Neural cell (in vitro differentiated cells): ENCODE measurements around the gene SLC27A2. TPM values are rescaled to one million over a fixed set of nuclear protein-coding genes. Genes with fewer than 3 reads are reported as not detected.

Experiments
- H2AFZ ChIP-seq: fragments of 200-600, 300-800 bp; sonication (generic), shearing (Covaris generic); 2 replicates; pipeline ENCODE4 v1.6.0; 2014; ENCODE audit warnings: low read depth, mild to moderate bottlenecking, antibody characterized with exemption, low read length, moderate library complexity
- H3F3A ChIP-seq: fragments of 200-600 bp; shearing (Covaris generic); 2 replicates; pipeline ENCODE4 v1.6.1; 2016; ENCODE audit warnings: mild to moderate bottlenecking, moderate library complexity, mixed read lengths, antibody characterized with exemption, low read length; ENCODE audit not compliant: insufficient read depth, poor library complexity, severe bottlenecking
- H3K27ac ChIP-seq: fragments of 200-600, 300-800 bp; sonication (generic), shearing (Covaris generic); 2 replicates; pipeline ENCODE4 v1.5.1; 2014; ENCODE audit warnings: mild to moderate bottlenecking, low read length, moderate library complexity
- H3K27me3 ChIP-seq: fragments of 300-800, 200-600 bp; sonication (generic), shearing (Covaris generic); 2 replicates; pipeline ENCODE4 v1.6.0; 2014; ENCODE audit warnings: mild to moderate bottlenecking, low read depth, low read length, moderate library complexity; ENCODE audit not compliant: insufficient read depth
- H3K36me3 ChIP-seq: fragments of 300-800, 200-600 bp; sonication (generic), shearing (Covaris generic); 2 replicates; pipeline ENCODE4 v1.5.1; 2014; ENCODE audit warnings: mild to moderate bottlenecking, antibody characterized with exemption, low read length, moderate library complexity; ENCODE audit not compliant: insufficient read depth
- H3K4me2 ChIP-seq: fragments of 300-800, 200-600 bp; sonication (generic), shearing (Covaris generic); 2 replicates; pipeline ENCODE4 v1.6.0; 2014; ENCODE audit warnings: mild to moderate bottlenecking, low read length
- H3K4me3 ChIP-seq: fragments of 300-800, 200-600 bp; sonication (generic), shearing (Covaris generic); 2 replicates; pipeline ENCODE4 v1.5.1; 2014; ENCODE audit warnings: mild to moderate bottlenecking, low read length, moderate library complexity
- H3K79me2 ChIP-seq: fragments of 200-600 bp; shearing (Covaris generic); replicated peaks from 2 replicates; pipeline ENCODE4 v1.6.0; 2014; ENCODE audit warnings: mild to moderate bottlenecking, low read length, moderate library complexity; ENCODE audit not compliant: insufficient read depth
- H3K9ac ChIP-seq: fragments of 300-800, 200-600 bp; sonication (generic), shearing (Covaris generic); 2 replicates; pipeline ENCODE4 v1.6.1; 2016; ENCODE audit warnings: mild to moderate bottlenecking, low read length, mixed read lengths
- H3K9me2 ChIP-seq: fragments of 200-600 bp; shearing (Covaris generic); 2 replicates; pipeline ENCODE4 v1.6.1; 2016; ENCODE audit warnings: mild to moderate bottlenecking, low read length, mixed read lengths; ENCODE audit not compliant: insufficient read depth
- H3K9me3 ChIP-seq: fragments of 200-600, 300-800 bp; sonication (generic), shearing (Covaris generic); 2 replicates; pipeline ENCODE4 v1.6.1; 2016; ENCODE audit warnings: mild to moderate bottlenecking, mixed run types, low read length, moderate library complexity, mixed read lengths
- H4K20me1 ChIP-seq: fragments of 200-600 bp; shearing (Covaris generic); 2 replicates; pipeline ENCODE4 v1.6.1; 2016; ENCODE audit warnings: mild to moderate bottlenecking, mixed run types; ENCODE audit not compliant: insufficient read depth
- EP300 ChIP-seq: fragments of 450-650 bp; conservative IDR thresholded peaks from 2 replicates; pipeline ENCODE4 v1.6.1; 2014; ENCODE audit warnings: antibody characterized with exemption, mild to moderate bottlenecking, moderate library complexity; ENCODE audit not compliant: poor library complexity, severe bottlenecking
- EZH2 ChIP-seq: fragments of 200-600, 300-800 bp; shearing (Covaris generic), sonication (generic); IDR thresholded peaks from 2 replicates; pipeline ENCODE4 v1.6.1; 2014; ENCODE audit warnings: antibody characterized with exemption, low read length, borderline replicate concordance, mild to moderate bottlenecking; ENCODE audit not compliant: insufficient read depth, poor library complexity, severe bottlenecking
- MXI1 ChIP-seq: fragments of 450-650 bp; conservative IDR thresholded peaks from 2 replicates; pipeline ENCODE4 v1.6.1; 2014; ENCODE audit warnings: antibody characterized with exemption, mild to moderate bottlenecking; ENCODE audit not compliant: poor library complexity, severe bottlenecking
- POLR2AphosphoS5 ChIP-seq: IDR thresholded peaks from 2 replicates; pipeline ENCODE4 v1.6.1; 2012
- RAD21 ChIP-seq: fragments of 450-650 bp; conservative IDR thresholded peaks from 2 replicates; pipeline ENCODE4 v1.6.1; 2014; ENCODE audit warnings: antibody characterized with exemption, mild to moderate bottlenecking, moderate library complexity
- SMC3 ChIP-seq: fragments of 450-650 bp; conservative IDR thresholded peaks from 2 replicates; pipeline ENCODE4 v1.6.1; 2014; ENCODE audit warnings: antibody characterized with exemption, mild to moderate bottlenecking, moderate library complexity; ENCODE audit not compliant: poor library complexity
- TAF1 ChIP-seq: IDR thresholded peaks from 2 replicates; pipeline ENCODE4 v1.6.1; 2012; ENCODE audit warnings: low read depth
- polyA plus RNA-seq: library from polyadenylated mRNA; depleted of rRNA; stranded (reverse); fragments of >200 nt; gene quantifications from 2 replicates; pipeline ENCODE4 v1.2.3, GENCODE V29; 2014
- TF ChIP-seq, protein P1 (sequence below): fragments of 450-650 bp; IDR thresholded peaks from 2 replicates; pipeline ENCODE4 v1.5.1; 2014; ENCODE audit warnings: antibody characterized with exemption, mild to moderate bottlenecking, moderate library complexity; ENCODE audit not compliant: poor library complexity, severe bottlenecking
- TF ChIP-seq, protein P2 (sequence below): IDR thresholded peaks from 2 replicates; pipeline ENCODE4 v1.6.1; 2012; ENCODE audit warnings: borderline replicate concordance

Gene SLC27A2
- polyA plus RNA-seq, 1 donor from 2014 or later = 3.5 TPM

DNA sequence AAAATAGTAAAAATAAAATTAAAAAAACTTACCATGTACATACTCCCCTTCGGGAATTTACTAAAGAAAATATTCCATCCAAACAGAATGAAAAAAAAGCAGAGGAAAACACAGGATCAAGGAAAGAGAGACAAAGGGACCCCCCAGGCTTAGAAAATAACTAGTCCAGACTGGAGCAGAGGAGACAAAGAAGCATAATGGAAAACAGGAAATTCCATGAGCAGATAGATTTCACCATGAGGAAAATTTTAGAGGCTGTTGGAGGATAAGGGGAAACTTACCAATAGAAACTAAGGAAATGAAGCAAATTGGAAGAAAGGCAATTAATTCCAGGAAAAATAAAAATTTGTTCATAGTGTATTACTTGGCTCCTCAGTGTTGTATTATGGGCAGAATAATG, 36.7 kb downstream of the SLC27A2 start:
- no peak overlapping the region for H3K9ac ChIP-seq
- TF ChIP-seq EP300 (no peak), POLR2AphosphoS5 (no peak), RAD21 (no peak), SMC3 (no peak), TAF1 (no peak), MXI1 (no peak), EZH2 (no peak)
- TF ChIP-seq, protein P1, sequence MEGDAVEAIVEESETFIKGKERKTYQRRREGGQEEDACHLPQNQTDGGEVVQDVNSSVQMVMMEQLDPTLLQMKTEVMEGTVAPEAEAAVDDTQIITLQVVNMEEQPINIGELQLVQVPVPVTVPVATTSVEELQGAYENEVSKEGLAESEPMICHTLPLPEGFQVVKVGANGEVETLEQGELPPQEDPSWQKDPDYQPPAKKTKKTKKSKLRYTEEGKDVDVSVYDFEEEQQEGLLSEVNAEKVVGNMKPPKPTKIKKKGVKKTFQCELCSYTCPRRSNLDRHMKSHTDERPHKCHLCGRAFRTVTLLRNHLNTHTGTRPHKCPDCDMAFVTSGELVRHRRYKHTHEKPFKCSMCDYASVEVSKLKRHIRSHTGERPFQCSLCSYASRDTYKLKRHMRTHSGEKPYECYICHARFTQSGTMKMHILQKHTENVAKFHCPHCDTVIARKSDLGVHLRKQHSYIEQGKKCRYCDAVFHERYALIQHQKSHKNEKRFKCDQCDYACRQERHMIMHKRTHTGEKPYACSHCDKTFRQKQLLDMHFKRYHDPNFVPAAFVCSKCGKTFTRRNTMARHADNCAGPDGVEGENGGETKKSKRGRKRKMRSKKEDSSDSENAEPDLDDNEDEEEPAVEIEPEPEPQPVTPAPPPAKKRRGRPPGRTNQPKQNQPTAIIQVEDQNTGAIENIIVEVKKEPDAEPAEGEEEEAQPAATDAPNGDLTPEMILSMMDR = no peak
- TF ChIP-seq, protein P2, sequence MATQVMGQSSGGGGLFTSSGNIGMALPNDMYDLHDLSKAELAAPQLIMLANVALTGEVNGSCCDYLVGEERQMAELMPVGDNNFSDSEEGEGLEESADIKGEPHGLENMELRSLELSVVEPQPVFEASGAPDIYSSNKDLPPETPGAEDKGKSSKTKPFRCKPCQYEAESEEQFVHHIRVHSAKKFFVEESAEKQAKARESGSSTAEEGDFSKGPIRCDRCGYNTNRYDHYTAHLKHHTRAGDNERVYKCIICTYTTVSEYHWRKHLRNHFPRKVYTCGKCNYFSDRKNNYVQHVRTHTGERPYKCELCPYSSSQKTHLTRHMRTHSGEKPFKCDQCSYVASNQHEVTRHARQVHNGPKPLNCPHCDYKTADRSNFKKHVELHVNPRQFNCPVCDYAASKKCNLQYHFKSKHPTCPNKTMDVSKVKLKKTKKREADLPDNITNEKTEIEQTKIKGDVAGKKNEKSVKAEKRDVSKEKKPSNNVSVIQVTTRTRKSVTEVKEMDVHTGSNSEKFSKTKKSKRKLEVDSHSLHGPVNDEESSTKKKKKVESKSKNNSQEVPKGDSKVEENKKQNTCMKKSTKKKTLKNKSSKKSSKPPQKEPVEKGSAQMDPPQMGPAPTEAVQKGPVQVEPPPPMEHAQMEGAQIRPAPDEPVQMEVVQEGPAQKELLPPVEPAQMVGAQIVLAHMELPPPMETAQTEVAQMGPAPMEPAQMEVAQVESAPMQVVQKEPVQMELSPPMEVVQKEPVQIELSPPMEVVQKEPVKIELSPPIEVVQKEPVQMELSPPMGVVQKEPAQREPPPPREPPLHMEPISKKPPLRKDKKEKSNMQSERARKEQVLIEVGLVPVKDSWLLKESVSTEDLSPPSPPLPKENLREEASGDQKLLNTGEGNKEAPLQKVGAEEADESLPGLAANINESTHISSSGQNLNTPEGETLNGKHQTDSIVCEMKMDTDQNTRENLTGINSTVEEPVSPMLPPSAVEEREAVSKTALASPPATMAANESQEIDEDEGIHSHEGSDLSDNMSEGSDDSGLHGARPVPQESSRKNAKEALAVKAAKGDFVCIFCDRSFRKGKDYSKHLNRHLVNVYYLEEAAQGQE = no peak
- H3F3A ChIP-seq = no peaks in the 10 kb centered on the region
- H3K36me3 ChIP-seq = no peaks in the 10 kb centered on the region
- no peak overlapping the region for H3K4me3 ChIP-seq
- H3K27me3 ChIP-seq = no peaks in the 10 kb centered on the region
- no peaks in the 10 kb centered on the region for H3K9me3 ChIP-seq
- H3K4me2 ChIP-seq = no peak overlapping the region
- H4K20me1 ChIP-seq = no peaks in the 10 kb centered on the region
- H3K9me2 ChIP-seq = no peaks in the 10 kb centered on the region
- no peak overlapping the region for H3K27ac ChIP-seq
- H2AFZ ChIP-seq = no peak overlapping the region
- no peaks in the 10 kb centered on the region for H3K79me2 ChIP-seq

DNA sequence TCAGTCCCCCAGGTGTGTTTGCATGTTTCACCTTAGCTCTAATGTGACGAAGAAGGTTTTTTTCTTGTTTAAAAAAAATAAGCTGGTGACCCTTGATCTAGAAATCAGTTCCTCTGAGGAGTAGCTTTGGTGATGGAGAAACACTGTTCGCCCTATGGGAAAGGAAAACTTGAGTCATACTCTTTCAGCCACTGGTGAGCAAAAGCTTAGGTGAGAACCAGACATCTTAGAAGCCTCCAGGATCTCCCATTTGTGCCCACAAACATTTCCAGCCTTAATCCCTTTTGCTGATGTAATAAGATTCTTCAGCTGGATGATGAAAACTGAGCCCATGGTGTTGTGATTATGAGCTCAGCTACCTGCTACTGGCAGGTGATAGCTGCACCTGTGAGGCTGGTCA, 37.8 kb downstream of the SLC27A2 start:
- no peaks in the 10 kb centered on the region for H3K9me2 ChIP-seq
- H3K4me2 ChIP-seq = no peak overlapping the region
- no peak overlapping the region for H2AFZ ChIP-seq
- no peak overlapping the region for H3K9ac ChIP-seq
- H4K20me1 ChIP-seq = no peaks in the 10 kb centered on the region
- no peak for TF ChIP-seq RAD21
- no peak for TF ChIP-seq SMC3
- no peak for TF ChIP-seq TAF1
- TF ChIP-seq, protein P2 = no peak
- no peak for TF ChIP-seq MXI1
- TF ChIP-seq EZH2 = no peak
- no peak for TF ChIP-seq POLR2AphosphoS5
- TF ChIP-seq EP300 = no peak
- TF ChIP-seq, protein P1 = no peak
- H3K9me3 ChIP-seq = no peaks in the 10 kb centered on the region
- H3K79me2 ChIP-seq = no peaks in the 10 kb centered on the region
- no peak overlapping the region for H3K4me3 ChIP-seq
- no peak overlapping the region for H3K27ac ChIP-seq
- no peaks in the 10 kb centered on the region for H3K36me3 ChIP-seq
- no peaks in the 10 kb centered on the region for H3F3A ChIP-seq
- no peaks in the 10 kb centered on the region for H3K27me3 ChIP-seq
